B cell (primary cell): ENCODE data around the gene LMNTD1. TPM values are rescaled to one million over a fixed set of nuclear protein-coding genes. Genes with fewer than 3 reads are reported as not detected.

Experiments used
- ATAC-seq: fragments of 200-7000 bp; cut with Tn5 transposase; one replicate; pipeline ENCODE4 v1.10.0; 2021; ENCODE audit warnings: low read depth, mild to moderate bottlenecking, moderate number of reproducible peaks, moderate library complexity
- CTCF ChIA-PET: fragments of 350-600 bp; sonication (Branson Sonifier 250); formaldehyde crosslinking; loops from one replicate; lab custom pipeline; 2021; ENCODE audit warnings: antibody characterized with exemption, inconsistent platforms; lab: Charles Lee
- POLR2A ChIA-PET: fragments of 350-600 bp; sonication (Branson Sonifier 250); formaldehyde crosslinking; loops from one replicate; lab custom pipeline; 2021; ENCODE audit warnings: antibody characterized with exemption; lab: Charles Lee
- DNase-seq: peaks from one replicate; pipeline ENCODE4 v3.0.0; 2013
- H2AFZ ChIP-seq: 2 replicates; pipeline ENCODE4 v1.6.1; 2012; ENCODE audit warnings: mild to moderate bottlenecking, low read depth, low read length; ENCODE audit not compliant: insufficient read depth, poor library complexity, severe bottlenecking
- H3K27ac ChIP-seq, 2 donors: 1 replicate in 1 of 2; 2 replicates in 1 of 2; pipeline ENCODE4 v1.5.1; 2012 to 2013; ENCODE audit warnings: low read length in 2 of 2, mild to moderate bottlenecking in 2 of 2, moderate library complexity in 1 of 2
- H3K27me3 ChIP-seq, 4 experiments: fragments of 200-600 bp in 1 of 4; sonication (generic) in 1 of 4; replicated peaks in 1 of 4; 1 replicate in 2 of 4; 2 replicates in 2 of 4; pipeline versions ENCODE4 v1.6.1 to v1.7.0; 2013 to 2016; ENCODE audit warnings: low read length in 3 of 4, mild to moderate bottlenecking in 2 of 4, mixed read lengths in 1 of 4, moderate library complexity in 1 of 4; ENCODE audit not compliant: insufficient read depth in 4 of 4, control insufficient read depth in 3 of 4; ENCODE audit errors: control extremely low read depth in 1 of 4
- H3K36me3 ChIP-seq, 2 experiments: replicated peaks in 1 of 2; 1 replicate in 1 of 2; 2 replicates in 1 of 2; pipeline versions ENCODE4 v1.6.1 to v1.7.1; 2013; ENCODE audit warnings: low read length in 1 of 2; ENCODE audit not compliant: insufficient read depth in 2 of 2, control insufficient read depth in 1 of 2; ENCODE audit errors: control extremely low read depth in 1 of 2, extremely low read depth in 1 of 2
- H3K4me1 ChIP-seq, 2 donors: fragments of 200-600 bp in 1 of 2; sonication (generic) in 1 of 2; 1 replicate in 1 of 2; 2 replicates in 1 of 2; pipeline versions ENCODE4 v1.5.1 to v1.6.1; 2013 to 2017; ENCODE audit warnings: low read length in 2 of 2; ENCODE audit not compliant: control insufficient read depth in 2 of 2, insufficient read depth in 2 of 2
- H3K4me2 ChIP-seq: replicated peaks from 2 replicates; pipeline ENCODE3; 2012; ENCODE audit warnings: mild to moderate bottlenecking, low read depth, low read length; ENCODE audit not compliant: poor library complexity, severe bottlenecking
- H3K4me3 ChIP-seq, 5 experiments: fragments of 200-600 bp in 1 of 5; sonication (generic) in 1 of 5; 1 replicate in 3 of 5; 2 replicates in 2 of 5; pipeline versions ENCODE4 v1.5.1 to v1.7.0; 2011 to 2016; ENCODE audit warnings: low read length in 4 of 5, mild to moderate bottlenecking in 4 of 5, low read depth in 2 of 5, control low read depth in 1 of 5, moderate library complexity in 1 of 5; ENCODE audit not compliant: insufficient read depth in 1 of 5; ENCODE audit errors: control extremely low read depth in 1 of 5, extremely low read depth in 1 of 5
- H3K79me2 ChIP-seq: fragments of 200-600 bp; sonication (generic); one replicate; pipeline ENCODE4 v1.6.0; 2016; ENCODE audit warnings: low read length; ENCODE audit not compliant: control insufficient read depth, insufficient read depth
- H3K9ac ChIP-seq: fragments of 200-600 bp; sonication (generic); 2 replicates; pipeline ENCODE4 v1.6.1; 2017; ENCODE audit warnings: mild to moderate bottlenecking, low read length, moderate library complexity
- H3K9me3 ChIP-seq, 3 donors: one replicate each; pipeline versions ENCODE4 v1.6.1 to v1.7.1; 2013; ENCODE audit warnings: low read length in 2 of 3; ENCODE audit not compliant: control insufficient read depth in 2 of 3, insufficient read depth in 1 of 3; ENCODE audit errors: control extremely low read depth in 1 of 3
- H4K20me1 ChIP-seq: 2 replicates; pipeline ENCODE4 v1.6.0; 2012; ENCODE audit warnings: mild to moderate bottlenecking, low read length; ENCODE audit not compliant: insufficient read depth, control insufficient read depth, poor library complexity, severe bottlenecking
- H3K27ac Mint-ChIP-seq: one replicate; pipeline ENCODE4 v1.8.0; 2021; ENCODE audit warnings: mixed read lengths
- H3K27me3 Mint-ChIP-seq: one replicate; pipeline ENCODE4 v1.8.0; 2021; ENCODE audit warnings: mixed read lengths
- H3K4me1 Mint-ChIP-seq: one replicate; pipeline ENCODE4 v1.8.0; 2021; ENCODE audit warnings: mixed read lengths
- H3K4me3 Mint-ChIP-seq: one replicate; pipeline ENCODE4 v1.8.0; 2021; ENCODE audit warnings: mixed read lengths
- H3K9me3 Mint-ChIP-seq: one replicate; pipeline ENCODE4 v1.8.0; 2022; ENCODE audit warnings: mixed read lengths; ENCODE audit not compliant: insufficient read depth
- EZH2 ChIP-seq: IDR thresholded peaks from 2 replicates; pipeline ENCODE4 v1.6.1; 2012; ENCODE audit warnings: borderline replicate concordance, low read depth, mild to moderate bottlenecking, moderate library complexity, low read length; ENCODE audit not compliant: insufficient read depth, poor library complexity, severe bottlenecking
- WGBS: methylation state at CpG from one replicate; pipeline ENCODE4 v1.1.5; 2013; ENCODE audit warnings: missing lambda C conversion rate; ENCODE audit not compliant: insufficient coverage; 5-methylcytosine and 5-hydroxymethylcytosine counted together
- intact Hi-C: fragments of 100-400 bp; cut with micrococcal nuclease; formaldehyde crosslinking; loops from one replicate; pipeline ENCODE4 v1.10.0; 2022
- polyA plus RNA-seq: library from polyadenylated mRNA; depleted of rRNA; stranded (reverse); fragments of >200 nt; gene quantifications from 2 replicates; pipeline ENCODE4 v1.2.3, GENCODE V29; 2012
- total RNA-seq, 2 donors: library from RNA; stranded (reverse); fragments of 120-200 nt in 1 of 2; gene quantifications; 1 replicate in 1 of 2; 2 replicates in 1 of 2; pipeline versions ENCODE4 v1.2.3 to v1.2.4, GENCODE V29; 2013 to 2022
- TF ChIP-seq, protein P1 (sequence below): fragments of 200-600 bp; IDR thresholded peaks from one replicate; pipeline ENCODE4 v1.8.0; 2022; ENCODE audit warnings: antibody characterized with exemption, mild to moderate bottlenecking

Gene LMNTD1
- total and polyA plus RNA-seq, 2 donors (not counting 1 experiment from before 2014, with no cell fraction given) = not detected

DNA sequence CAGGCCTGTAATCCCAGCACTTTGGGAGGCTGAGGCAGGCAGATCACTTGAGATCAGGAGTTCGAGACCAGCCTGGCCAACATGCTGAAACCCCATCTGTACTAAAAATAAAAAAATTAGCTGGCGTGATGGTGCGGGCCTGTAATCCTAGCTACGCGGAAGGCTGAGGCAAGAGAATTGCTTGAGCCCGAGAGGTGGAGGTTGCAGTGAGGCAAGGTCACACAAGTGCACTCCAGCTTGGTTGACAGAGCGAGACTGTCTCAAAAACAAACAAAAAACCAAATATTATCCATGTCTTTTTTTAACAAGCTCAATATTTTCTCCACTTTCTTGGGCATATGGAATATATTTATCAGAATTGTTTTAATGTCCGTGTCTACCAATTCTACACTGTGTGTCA, 89.6 kb downstream of the LMNTD1 start:
- Mint-ChIP-seq H3K4me1 (peaks cover 14% of the 10 kb centered on the region), H3K9me3 (no peaks in the 10 kb centered on the region), H3K4me3 (no peak overlapping the region), H3K27me3 (no peaks in the 10 kb centered on the region), H3K27ac (no peak overlapping the region)
- no peak overlapping the region for H3K9ac ChIP-seq
- peaks cover 0 to 7% (median 0%) of the 10 kb centered on the region in 3 donors for H3K9me3 ChIP-seq
- peaks cover 9 to 13% of the 10 kb centered on the region in 2 donors for H3K4me1 ChIP-seq
- TF ChIP-seq, protein P1, sequence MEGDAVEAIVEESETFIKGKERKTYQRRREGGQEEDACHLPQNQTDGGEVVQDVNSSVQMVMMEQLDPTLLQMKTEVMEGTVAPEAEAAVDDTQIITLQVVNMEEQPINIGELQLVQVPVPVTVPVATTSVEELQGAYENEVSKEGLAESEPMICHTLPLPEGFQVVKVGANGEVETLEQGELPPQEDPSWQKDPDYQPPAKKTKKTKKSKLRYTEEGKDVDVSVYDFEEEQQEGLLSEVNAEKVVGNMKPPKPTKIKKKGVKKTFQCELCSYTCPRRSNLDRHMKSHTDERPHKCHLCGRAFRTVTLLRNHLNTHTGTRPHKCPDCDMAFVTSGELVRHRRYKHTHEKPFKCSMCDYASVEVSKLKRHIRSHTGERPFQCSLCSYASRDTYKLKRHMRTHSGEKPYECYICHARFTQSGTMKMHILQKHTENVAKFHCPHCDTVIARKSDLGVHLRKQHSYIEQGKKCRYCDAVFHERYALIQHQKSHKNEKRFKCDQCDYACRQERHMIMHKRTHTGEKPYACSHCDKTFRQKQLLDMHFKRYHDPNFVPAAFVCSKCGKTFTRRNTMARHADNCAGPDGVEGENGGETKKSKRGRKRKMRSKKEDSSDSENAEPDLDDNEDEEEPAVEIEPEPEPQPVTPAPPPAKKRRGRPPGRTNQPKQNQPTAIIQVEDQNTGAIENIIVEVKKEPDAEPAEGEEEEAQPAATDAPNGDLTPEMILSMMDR = no peak
- no peak for TF ChIP-seq EZH2
- no peaks in the 10 kb centered on the region for H3K36me3 ChIP-seq
- WGBS = 96% methylated on average over 6 of the region's 8 CpGs
- POLR2A ChIA-PET = no interaction called here
- no peak for ATAC-seq
- no peak overlapping the region for H3K4me3 ChIP-seq
- CTCF ChIA-PET = interaction anchor here (1.2 kb wide), 1 partner anchor 222 kb away, joined by 3 read pairs; no protein-coding TSS in a partner anchor
- intact Hi-C loops = no loop called here
- no peaks in the 10 kb centered on the region for H4K20me1 ChIP-seq
- H2AFZ ChIP-seq = no peak overlapping the region
- no peak overlapping the region for H3K27ac ChIP-seq
- H3K27me3 ChIP-seq = no peaks in the 10 kb centered on the region
- H3K4me2 ChIP-seq = no peak overlapping the region
- no peaks in the 10 kb centered on the region for H3K79me2 ChIP-seq
- no peak for DNase-seq

- Histone ChIP-seq H3K4me2 (no peak overlapping the region), H3K27ac (no peak overlapping the region), H4K20me1 (no peaks in the 10 kb centered on the region), H3K79me2 (no peaks in the 10 kb centered on the region), H3K9ac (no peak overlapping the region), H3K27me3 (no peaks in the 10 kb centered on the region), H3K4me1 (peaks cover 9 to 13% of the 10 kb centered on the region in 2 donors), H2AFZ (no peak overlapping the region), H3K9me3 (peaks cover 0 to 7% (median 0%) of the 10 kb centered on the region in 3 donors), H3K36me3 (no peaks in the 10 kb centered on the region), H3K4me3 (no peak overlapping the region)
- ChIA-PET POLR2A (no interaction called here), CTCF (interaction anchor here (1.2 kb wide), 1 partner anchor 222 kb away, joined by 3 read pairs; no protein-coding TSS in a partner anchor)
- Mint-ChIP-seq H3K27ac (no peak overlapping the region), H3K27me3 (no peaks in the 10 kb centered on the region), H3K4me3 (no peak overlapping the region), H3K4me1 (peaks cover 14% of the 10 kb centered on the region), H3K9me3 (no peaks in the 10 kb centered on the region)
- DNase-seq = no peak
- WGBS = 94% methylated on average over 2 of the region's 4 CpGs
- intact Hi-C loops = no loop called here
- ATAC-seq = no peak
- no peak for TF ChIP-seq EZH2
These were observed 90.1 kb downstream of the LMNTD1 start for GRCh38 chr12:25463005-25463404.
